HuH-7.5 (cell line): ENCODE measurements around the gene KCTD1.

Source experiments
- DNase-seq: peaks from one replicate; pipeline ENCODE4 v3.0.0; 2011; ENCODE audit warnings: low spot score

Gene KCTD1

DNA sequence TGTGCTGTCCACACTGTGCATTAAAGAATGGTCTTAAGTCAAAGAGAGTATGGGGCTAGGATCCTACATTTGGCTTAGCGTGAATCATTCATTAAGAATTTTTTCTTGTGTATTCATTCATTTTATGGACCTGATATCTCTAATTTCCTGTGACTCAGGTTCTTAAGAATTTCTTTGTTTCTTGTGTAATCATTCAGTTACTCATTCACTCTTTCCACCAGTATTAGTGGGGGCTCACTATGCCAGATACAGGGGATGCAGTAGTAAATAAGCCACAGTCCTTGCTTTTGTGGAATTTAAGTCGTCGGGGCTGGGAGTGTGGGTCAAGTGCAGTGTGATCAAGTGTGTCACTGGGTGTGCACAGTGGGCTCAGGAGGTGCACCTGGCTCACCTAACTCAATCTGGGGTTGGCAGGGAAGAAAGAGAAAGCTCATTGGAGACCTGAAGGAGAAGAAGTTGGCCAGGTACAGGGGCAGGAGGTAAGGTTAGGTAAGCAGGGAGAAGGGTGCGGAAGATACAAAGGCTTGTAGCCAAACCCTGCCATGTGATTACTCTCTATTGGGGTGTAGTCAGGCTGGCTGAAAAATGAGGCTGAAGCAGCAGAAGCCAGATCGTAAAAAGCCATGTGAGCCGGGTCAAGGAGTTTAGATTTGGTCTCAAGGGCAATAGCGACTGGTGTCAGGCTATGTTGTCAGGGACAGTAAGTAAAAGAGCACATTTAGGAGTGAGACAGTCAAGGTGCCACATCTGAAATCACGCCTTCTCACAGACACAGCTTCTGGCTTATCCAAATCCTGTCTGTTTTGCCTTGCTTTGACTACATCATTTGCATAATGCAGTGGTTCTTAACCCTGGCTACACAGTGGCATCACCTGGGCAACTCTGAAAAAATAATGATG, 67.2 kb downstream of the KCTD1 start:
- DNase-seq = no peak

DNA sequence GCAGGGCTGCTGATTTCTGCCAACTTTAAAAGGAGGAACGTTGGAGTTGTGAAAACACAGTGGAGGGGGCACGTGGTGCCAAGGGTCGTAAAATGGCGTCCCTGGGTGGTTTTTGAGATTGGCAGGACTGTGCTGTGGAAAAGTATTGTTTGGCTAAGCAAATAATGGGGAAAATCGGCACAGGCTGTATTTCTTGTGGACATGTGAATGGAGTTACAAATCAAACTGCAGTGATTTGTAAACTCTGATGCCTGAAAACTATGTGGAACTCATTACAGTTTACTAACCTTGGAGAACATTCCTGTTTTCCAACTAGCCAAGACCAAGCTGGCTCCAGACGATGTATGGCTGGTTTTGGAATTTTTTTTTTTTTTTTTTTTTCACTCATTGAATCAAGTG, 68.7 kb downstream of the KCTD1 start:
- DNase-seq = no peak

DNA sequence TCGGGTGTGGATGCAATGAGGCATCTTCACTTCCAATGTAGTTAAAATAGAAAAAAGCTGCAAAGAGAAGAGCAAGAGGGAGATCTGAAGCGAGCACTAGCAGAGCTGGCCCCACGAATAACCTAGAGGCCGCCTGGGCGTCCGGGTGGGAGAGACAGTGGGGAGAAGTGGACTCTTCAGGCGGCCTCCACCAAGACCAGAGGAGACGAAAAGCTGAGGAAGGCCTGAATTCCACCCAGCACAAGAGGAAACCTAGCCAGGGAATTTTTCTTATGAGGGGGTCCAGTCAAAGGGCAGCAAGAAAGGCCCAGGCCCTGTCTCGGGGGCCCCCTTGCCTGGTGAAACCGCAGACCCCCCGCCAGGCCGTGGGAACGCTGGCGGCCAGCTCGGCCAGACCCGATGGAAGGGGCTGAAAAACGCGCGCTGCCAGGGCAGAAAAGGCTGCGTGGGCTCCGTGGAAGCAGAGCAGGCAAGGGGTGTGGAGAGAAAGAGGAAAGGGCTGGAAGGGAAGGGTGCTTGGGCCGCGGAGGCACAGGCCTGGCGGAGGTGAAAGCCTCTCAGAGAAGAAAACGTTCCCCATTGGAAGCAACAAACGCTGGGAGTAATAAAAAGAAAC, 69.2 kb downstream of the KCTD1 start:
- DNase-seq = no peak

DNA sequence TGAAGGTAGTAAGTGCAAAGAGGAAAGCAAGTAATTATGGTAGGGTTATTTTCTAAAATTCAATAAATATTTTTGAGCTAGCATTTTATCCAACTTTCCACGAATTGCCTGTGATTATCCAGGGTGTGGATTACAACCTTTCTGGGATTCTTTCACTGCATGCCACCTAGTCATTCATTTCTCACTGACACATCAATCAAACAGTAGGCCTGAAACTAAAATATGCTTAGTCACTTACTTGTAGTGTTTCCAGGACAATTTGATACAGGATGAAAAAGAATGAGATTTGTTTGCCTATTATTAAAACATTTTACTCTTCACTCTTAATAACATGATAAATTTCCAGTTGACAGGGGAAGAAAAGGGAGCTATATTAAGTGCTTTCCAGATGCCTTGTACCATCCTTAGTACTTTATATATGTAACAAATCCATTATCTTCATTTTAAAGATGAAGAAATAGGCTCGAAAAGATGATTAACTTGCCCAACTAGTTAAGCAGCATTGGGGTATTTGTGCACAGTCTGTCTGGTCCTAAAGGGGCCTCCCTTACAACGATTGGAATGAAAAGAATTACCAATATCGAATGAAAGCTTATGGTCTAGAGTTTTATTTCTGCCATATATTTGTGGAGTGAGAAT, 70.4 kb downstream of the KCTD1 start:
- DNase-seq = no peak

DNA sequence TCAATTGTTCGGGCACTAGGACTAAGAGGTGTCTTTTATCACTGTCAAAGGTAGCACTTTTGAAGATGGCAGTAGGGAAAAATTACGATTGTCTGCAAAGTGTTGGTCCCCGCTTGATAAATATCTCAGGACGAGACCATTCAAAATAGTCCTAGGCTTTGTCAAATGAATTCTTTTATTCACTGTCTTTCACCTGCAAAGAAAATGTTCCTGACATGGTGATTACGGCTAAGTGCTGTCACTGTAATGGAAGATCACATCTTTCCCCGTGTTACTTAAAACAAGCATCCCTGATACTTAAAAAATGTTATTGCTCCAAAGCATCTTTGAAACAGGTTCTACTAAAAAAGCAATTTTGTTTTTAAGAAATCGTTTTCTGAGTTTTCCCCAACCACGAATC, 71.7 kb downstream of the KCTD1 start:
- DNase-seq = no peak

DNA sequence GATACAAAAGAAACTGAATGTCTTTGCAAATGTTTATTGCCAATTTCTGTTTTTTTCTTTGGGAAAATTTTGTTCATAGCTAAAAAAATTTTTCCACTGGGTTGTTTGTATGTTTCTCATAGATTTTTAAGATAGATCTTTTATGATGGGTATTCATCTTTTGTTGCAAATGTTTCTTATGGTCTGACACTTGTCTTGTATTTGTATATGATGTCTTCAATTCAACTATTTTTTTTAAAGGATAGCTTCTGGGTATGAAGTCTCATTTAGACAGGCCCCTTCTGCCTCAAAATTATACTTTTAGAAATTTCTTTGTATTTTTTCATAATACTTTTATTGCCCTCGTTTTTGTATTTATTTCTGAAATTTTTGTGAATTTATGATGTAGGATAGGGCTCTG, 73.8 kb downstream of the KCTD1 start:
- no peak for DNase-seq

DNA sequence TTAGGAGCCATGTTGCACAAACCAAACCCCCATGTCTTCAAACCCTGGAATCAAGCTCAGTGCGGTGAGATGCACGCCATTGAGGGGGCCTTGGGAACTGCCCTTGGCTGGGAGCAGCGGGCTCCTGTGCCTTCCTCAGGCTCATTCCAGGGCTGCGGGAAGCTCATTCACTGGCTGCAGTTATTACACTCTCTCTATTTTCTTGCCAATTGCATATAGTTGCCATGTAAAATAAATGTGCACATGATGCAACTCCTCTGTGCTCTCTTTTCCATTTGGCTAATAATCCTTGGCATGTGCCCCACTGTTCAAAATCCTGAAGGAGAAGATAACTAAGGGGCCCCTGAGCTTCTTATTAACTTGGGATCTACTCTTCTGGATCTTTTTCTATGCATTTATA, 74.7 kb downstream of the KCTD1 start:
- DNase-seq = no peak

DNA sequence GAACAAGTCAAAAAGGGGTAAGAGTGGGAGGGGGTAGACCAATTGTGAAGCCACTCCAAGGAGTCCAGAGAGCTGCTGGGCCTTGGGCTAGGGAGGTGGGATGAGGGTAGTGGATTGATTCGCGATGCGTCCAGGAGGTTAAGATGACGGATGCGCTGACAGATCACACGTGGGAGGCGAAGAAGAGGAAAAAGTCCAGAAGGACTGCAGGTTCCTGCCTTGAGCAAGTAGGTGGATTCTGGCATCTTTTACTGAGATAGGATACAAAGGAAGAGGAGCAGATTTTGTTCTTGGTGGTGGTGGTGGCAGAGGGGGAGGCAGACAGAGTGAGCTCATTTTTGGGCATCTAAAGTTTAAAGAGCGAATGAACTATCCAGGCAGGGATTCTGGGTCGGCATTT, 76.5 kb downstream of the KCTD1 start:
- no peak for DNase-seq

DNA sequence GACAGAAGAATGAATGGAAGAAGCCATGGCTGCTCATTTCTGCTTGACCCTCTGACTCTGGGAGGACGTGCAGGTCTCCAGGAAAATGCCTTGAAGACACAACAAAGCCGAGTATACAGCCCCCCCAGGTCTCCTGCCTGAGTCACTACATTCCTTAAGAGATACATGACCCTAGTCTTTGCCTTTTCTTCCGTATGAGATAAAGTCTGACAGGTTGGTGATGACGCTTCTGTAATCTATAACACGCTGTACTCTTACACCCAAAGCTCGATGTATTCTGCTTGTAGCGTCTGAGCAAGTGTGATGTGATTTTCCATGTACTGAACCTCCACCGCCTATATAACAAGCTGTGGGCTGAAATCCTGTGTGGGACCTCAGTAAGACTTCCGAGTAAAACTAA, 77.3 kb downstream of the KCTD1 start:
- no peak for DNase-seq

DNA sequence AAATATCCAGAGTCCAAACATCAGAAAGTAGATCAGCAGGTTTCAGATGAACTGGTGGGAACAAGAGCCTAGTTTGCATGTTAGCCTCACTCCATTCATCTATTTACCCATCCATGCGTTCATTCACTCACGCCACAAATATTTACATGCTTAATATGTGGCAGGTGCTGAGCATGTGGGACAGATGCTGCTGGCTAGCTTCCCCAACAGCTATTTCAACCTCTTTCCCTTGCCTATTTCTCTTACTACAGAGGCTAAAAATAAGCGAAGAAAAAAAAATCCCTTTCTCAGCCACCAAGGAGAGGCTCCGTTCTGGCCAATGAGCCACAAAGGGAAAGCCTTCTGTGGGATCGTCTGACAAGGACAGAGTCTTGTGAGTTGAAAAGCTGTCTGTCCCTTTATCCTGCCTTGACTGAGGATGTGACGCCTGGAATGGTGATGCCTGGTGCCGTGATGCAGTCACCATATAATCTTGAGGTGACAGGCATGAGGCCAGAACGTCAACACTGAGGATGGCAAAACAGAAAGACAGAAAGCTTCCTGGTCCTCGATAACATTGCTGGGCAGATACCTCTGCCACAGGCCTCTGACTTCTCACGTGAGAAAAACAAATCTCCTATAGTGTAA, 78.2 kb downstream of the KCTD1 start:
- no peak for DNase-seq

DNA sequence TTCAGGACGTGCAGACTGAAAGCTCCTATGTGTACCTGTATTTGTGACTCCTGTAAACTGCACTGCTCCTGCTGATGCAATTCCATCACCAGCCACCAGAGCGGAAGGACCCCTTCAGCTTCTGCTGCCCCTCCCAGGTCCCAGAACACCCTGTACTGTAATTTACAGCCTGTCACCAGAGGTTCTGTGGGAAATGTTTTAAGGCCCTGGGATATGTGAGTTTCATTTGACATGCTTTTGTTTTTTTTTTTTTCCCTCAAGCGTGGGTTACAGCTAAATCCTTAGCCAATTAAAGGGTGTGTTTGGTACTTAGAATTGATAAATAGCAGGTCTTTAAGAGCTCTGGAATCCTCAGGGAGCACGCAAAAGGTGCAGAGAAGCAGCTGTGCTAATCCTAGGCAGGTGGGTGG, 79.4 kb downstream of the KCTD1 start:
- peak; percentile 21 for DNase-seq

DNA sequence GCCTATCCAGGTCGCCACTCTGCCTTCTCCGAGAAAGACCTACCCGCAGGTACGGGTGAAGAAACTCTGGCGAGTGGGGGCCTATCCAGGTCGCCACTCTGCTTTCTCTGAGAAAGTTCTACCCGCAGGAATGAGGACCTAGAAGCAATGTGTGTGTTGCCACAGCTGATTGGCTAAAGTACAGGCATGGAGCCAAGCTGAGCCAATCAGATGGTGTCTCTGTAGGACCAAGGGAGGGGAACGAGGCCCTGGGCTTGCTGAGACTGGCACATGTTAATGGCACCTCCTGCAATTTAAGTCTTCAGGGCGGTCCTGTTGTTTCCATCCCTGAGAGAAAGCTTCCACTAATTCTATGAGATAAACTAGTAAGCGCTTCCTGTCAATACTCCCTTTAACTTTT, 82.3 kb downstream of the KCTD1 start:
- no peak for DNase-seq

DNA sequence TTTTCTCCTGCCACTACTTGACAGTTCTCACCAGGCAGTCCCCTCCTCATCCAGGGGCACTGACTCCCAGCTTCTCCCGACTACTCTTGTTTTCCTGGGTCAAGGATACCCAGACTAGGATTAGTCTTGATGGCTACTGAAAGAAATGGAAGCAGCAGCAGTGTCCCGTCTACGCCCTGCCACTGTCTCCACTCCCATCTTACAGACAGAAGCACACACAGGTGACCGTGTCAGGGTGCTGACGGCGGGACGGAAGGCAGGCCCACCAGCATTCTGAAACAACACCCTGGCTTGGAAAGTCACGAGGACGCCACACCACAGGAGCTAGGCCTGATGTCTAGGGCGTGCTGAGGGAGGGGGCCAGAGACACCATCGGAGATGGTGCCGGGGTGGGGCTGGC, 82.9 kb downstream of the KCTD1 start:
- no peak for DNase-seq

DNA sequence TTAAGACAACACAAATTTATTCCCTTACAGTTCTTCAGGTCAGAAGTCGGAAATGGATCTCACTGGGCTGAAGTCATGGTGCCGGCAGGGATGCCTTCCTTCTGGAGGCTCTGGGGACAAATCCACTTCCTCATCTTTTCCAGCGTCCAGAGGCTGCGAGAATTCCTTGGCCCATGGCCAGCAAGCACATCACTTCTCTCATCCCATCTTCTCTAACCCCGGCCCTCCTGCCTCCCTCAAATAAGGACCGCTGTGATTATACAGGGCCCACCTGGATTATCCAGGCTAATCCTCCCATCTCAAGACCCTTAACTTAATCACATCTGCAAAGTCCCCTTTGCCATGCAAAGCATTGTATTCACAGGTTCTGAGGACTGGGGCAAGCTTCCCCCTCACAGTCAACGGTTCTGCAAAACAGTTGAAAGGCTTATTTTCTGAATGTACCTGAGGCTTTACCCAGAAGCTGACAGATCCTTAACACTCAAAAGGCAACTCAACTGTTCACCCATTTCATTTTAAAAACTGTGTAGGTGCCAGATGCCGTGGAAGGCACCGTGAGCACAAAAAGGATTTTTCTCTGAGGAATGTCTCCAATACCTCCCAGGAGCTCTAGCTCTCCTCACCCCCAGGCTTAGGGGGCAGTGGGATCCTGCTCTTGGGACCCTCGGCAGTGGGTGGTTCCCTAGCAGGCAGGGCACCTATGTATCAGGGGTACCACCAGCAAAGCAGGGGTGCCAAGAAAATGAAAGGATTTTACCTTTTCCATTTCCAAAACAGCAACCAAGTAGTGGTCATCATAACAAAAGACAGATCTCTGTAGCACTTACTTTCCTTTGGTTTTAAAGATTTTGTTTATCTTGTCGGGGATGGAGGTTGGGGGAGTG, 84.0 kb downstream of the KCTD1 start:
- DNase-seq = no peak

DNA sequence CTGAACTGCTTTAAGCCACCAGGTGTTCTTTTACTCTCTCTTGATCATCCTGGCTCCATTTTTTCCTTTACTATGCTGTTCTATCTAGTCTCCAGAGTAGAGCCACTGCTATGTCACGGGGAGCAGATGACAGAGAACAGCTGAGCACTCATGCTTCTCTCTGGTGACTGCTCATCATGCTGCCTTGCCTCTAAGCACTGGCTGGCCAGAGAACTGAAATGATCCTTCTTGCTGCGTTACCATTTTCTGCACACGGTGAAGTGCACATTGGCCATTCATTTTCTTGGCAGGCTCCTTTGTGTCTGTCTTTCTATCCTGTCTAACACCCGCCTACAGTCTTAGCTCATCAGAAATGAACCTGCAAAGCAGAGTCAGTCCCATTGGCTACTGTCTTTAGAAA, 86.0 kb downstream of the KCTD1 start:
- no peak for DNase-seq

DNA sequence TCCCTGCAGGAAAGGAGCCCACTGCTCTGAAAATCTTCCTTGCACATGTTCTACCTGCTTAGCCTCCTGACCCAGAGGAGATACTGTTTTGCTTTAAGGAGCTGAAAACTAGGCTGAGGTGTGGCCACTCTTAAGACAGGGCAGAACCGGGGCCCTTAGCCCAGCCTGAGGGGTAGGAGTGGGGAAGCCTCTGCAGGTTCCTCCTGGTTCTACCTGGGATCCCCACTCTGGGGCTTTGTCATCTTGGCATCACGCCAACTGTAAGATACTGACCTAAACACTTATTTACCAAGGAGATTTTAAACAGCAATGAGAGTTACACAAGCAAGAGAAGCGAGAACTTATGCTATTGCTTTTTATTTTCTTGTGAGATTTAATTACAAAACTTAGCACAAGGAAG, 86.9 kb downstream of the KCTD1 start:
- no peak for DNase-seq

DNA sequence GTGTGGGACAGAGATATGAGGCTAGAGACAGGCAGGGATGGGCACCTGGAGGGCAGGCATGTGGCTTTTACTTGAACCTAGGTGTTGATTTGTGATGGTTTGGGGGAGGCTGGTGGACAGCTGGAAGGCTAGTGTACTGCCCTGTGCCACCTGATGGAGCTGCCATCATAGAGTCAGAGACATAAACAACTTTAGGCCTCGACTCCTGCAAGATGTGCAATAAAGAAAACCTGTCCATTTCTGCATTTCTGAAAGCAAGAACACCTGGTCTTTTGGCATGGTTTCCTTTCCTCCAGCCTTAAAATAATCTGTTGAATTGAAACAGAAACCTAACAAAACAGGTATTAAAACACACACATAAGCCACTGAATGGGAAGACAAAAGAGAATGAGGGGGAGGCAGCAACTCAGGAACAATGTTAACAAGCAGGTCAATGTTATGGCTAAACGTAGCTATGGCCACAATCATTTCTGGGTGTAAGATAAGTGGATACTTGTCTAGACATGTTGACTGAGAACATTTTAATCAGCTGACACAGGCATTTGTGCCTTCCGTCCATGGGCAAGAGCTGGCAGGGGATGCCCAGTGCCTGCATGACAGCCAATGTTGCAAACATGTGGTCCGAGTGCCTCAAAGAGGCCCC, 87.8 kb downstream of the KCTD1 start:
- DNase-seq = no peak

DNA sequence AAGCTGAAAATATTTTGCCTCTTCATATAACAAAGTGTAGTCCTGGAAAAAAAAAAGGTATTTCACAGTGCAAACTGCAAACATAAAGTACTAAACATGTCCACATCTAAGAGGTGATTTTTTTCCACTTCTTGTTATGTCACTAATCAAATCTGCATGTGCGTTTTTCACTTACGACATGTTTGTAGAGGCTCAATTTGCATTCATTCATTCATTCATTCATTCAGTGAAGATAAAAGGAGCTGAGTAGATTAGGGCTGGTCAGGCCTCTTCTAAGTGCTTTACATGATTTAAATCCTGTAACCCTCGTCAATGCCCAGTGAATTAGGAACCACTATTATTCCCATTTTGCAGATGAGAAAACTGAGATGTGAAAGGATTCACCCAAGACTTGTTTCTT, 88.5 kb downstream of the KCTD1 start:
- DNase-seq = no peak

DNA sequence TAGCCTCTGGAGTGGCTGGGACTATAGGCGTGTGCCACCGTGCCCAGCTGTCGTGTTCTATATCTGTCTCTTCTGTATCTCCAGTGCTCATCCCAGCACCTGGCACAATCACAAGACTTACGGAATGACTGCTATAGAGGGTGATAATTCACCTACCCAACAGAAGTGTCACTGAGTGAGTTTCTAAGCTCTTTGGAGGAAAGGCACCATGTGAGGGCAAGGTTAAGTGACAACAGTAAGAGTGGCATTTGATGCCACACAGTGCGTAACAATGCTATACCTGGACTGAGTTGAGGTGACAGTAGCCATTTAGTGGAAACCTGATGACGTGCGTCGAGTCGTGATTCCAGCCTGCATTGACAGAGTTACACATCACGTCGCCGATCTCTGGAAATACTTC, 89.0 kb downstream of the KCTD1 start:
- no peak for DNase-seq

DNA sequence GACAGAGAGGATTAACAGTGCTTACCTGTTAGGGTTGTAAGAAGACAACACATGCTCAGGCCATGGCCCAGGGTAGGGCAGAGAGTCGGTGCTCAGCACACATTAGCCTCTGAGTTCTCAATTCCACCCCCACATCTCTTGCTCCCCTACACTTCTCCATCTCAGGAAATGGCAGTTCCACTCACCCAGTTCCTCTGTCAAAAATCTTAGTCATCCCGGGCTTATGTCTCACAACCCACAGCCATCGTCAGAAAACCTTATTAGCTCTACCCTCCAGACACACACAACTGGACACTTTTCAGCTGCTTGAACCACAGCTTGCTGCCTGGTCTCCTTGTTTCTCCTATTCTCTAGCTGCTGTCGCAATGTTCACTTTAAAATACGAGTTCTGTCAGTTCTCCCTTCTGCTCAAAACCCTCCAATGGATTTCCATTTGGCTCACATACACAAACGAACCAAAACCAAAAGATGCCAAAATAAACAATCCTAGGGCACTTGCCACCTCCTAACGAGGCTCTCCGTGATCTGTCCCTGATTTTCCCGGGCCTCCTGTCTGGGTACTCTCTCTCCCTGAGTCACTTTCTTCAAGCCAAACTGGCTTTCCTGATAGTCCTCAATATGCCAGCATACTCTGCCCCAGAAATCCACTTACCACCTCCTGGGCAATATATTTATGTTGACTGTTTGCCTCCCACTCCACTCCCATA, 89.7 kb downstream of the KCTD1 start:
- DNase-seq = no peak
